ENCODE measurements around the gene GSTK1.

GSTK1 gene

DNA sequence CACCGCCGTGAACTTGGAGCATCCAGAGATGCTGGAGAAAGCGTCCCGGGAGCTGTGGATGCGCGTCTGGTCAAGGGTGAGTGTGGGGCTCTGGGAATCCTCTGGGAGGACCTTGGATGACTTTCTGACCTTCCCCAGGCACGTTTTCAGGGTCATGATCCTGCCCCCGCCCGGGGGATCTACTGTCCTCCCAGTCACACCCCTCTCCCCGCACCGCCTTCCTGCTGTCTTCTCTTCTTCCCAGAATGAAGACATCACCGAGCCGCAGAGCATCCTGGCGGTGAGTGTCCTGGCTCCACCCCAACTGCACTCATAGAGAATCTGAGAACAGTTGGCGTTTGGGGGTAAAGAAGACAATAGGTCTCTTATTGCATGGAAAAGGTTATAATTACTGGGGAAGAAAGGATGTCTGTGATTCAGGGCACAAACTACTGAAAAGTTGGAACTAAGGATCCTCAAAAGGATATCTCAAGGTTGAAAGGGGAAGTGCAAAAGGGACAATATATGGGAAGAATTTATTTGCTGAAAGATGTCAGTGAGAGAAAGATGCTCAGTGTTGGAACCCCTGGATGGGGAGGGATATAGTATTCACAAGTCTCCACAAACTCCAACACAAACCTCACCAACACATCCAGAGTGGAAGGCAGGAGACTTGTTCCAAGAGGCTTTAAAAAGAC, 1.9 kb downstream of the GSTK1 start:
- DNase-seq (ENCODE audit: low read depth) = no peak
- TF ChIP-seq, protein P1, sequence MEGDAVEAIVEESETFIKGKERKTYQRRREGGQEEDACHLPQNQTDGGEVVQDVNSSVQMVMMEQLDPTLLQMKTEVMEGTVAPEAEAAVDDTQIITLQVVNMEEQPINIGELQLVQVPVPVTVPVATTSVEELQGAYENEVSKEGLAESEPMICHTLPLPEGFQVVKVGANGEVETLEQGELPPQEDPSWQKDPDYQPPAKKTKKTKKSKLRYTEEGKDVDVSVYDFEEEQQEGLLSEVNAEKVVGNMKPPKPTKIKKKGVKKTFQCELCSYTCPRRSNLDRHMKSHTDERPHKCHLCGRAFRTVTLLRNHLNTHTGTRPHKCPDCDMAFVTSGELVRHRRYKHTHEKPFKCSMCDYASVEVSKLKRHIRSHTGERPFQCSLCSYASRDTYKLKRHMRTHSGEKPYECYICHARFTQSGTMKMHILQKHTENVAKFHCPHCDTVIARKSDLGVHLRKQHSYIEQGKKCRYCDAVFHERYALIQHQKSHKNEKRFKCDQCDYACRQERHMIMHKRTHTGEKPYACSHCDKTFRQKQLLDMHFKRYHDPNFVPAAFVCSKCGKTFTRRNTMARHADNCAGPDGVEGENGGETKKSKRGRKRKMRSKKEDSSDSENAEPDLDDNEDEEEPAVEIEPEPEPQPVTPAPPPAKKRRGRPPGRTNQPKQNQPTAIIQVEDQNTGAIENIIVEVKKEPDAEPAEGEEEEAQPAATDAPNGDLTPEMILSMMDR (IDR thresholded peaks at IDR 0.05; ENCODE audit: control insufficient read depth, extremely low read depth, insufficient read depth) = no peak
- no peak overlapping the region for H3K4me3 ChIP-seq (ENCODE audit: low read depth, low read length)

DNA sequence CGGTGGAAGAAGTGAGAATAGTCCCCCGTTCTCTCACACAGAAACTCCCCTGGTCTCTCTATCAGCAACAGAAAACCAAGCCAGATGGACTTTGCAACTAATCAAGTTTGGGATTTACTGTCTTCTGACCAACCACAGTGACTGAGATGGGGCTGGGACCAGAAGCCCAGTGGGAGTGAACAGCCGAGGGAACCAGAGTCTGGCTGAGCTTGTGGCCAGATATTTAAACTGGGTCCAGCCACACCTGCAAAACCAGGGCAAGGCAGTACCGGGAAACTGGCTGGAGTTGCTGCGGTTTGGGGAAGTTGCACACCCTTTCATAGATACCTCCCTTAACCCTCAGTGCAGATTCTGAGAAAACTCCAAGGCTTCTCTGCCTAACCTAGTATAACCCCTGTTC, 6.0 kb downstream of the GSTK1 start:
- H3K4me3 ChIP-seq (ENCODE audit: low read depth, low read length) = no peak overlapping the region
- TF ChIP-seq, protein P1 (IDR thresholded peaks at IDR 0.05; ENCODE audit: control insufficient read depth, extremely low read depth, insufficient read depth) = no peak
- no peak for DNase-seq (ENCODE audit: low read depth)

DNA sequence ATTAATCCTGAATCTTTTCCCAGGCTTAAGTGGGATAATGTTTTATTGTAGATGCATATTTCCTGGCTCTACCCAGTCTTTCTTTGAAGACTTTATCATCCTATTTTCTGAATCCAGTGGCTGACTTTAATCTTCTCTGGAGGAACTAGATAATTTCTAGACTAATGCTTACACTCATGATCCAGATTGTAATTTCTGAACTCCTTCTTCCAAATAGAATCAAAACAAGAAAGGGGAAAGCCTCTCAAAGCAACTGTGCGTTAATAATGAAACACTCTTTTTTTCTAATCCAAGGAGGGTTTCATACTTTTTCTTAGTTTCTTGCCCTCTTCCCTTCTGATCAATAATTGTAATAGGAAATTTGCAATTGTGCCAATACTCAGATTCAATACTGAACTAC, 8.0 kb downstream of the GSTK1 start:
- no peak overlapping the region for H3K4me3 ChIP-seq (ENCODE audit: low read depth, low read length)
- TF ChIP-seq, protein P1 (IDR thresholded peaks at IDR 0.05; ENCODE audit: control insufficient read depth, extremely low read depth, insufficient read depth) = no peak
- DNase-seq (ENCODE audit: low read depth) = no peak

DNA sequence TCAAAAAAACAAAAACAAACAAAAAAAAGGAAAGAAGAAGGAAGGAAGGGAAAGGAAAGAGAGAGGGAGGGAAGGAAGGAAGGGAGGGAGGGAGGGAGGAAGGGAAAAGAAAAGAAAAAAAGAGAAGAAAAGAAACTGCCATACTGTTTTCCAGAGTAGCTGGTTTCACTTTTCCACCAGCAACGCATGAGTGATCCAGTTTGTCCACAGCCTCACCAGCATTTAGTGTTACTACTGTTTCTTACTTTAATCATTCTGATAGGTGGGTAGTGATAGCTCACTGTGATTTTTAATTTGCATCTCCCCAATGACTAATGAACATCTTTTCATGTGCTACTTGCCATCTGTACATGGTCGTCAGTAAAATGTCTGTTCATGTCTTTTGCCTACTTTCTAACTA, 9.6 kb downstream of the GSTK1 start:
- no peak for DNase-seq (ENCODE audit: low read depth)
- no peak overlapping the region for H3K4me3 ChIP-seq (ENCODE audit: low read depth, low read length)
- TF ChIP-seq, protein P1 (IDR thresholded peaks at IDR 0.05; ENCODE audit: control insufficient read depth, extremely low read depth, insufficient read depth) = no peak

DNA sequence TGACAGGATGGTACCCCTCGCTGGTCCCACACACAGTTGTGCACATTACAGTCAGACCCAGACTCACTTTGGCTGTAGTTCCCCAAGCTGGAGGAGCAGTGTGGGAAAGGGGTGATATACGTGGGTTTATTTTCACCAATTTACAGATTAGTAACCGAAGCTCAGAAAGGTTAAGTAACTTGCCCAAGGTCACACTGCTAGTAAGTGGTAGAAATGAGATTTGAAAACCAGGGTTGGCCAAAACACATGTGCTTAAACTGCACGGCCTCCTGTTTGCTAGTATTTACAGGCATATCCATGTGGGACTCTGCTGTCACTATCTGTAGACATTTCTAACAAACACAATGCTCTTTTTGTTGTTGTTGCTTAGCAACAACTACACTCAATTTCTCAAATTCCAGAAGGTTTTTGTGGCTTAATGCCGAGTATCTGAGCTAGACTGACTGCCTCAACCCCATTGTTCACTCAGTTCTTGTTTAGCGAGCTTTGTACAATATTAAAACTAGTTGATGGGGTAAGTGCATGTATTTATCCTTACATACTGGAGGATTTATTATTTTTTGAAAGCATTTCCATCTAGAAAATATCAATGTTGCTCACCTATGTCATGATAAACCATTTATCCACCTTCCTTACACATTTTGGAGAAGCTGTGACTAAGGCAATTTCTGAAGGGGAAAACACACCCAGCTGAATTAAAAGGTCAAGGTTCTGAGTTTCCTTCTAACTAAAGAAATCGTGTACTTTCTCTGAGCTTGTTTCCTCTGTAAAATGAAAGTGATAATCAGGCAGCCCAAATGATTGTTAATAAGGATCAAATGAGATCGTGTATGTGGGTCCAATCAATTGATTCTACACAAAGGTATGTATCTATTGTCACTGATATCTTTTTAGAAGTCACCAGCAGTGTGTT, 16.2 kb downstream of the GSTK1 start:
- TF ChIP-seq, protein P1 (IDR thresholded peaks at IDR 0.05; ENCODE audit: control insufficient read depth, extremely low read depth, insufficient read depth) = no peak
- no peak overlapping the region for H3K4me3 ChIP-seq (ENCODE audit: low read depth, low read length)
- DNase-seq (ENCODE audit: low read depth) = no peak

DNA sequence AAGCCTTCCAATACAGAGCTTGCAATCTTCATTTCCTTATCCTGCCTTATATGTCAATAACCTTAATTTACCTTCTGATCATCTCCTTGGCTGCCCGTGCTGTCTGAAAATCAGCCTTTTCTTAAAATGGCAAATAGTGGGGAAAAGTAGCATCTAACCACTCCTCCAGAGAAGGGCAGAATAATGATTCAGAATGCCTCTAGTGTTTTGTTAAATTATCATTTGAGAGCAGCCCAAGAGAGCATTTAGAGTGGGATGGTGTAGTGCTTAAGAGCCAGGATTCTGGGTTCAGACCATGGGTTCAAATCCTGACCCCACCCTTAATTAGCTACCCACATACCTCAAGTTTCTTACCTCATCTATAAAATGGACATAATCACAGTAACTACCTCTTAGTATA, 16.9 kb downstream of the GSTK1 start:
- DNase-seq (ENCODE audit: low read depth) = no peak
- TF ChIP-seq, protein P1 (IDR thresholded peaks at IDR 0.05; ENCODE audit: control insufficient read depth, extremely low read depth, insufficient read depth) = no peak
- no peak overlapping the region for H3K4me3 ChIP-seq (ENCODE audit: low read depth, low read length)

Measured in LNCaP clone FGC (cell line).